Renal cortical epithelial cell (primary cell): Measurements from ENCODE around the gene SPAST. TPM values are rescaled to one million over a fixed set of nuclear protein-coding genes. Genes with fewer than 3 reads are reported as not detected.
A peak's percentile ranks its signal among the peaks of the same experiment; 100 is the strongest.
"Not testable (repeated sequence)": the region's sequence is repeated elsewhere in the genome, so short reads cannot be mapped to it uniquely, and the experiment has no call there.

Source experiments
- DNase-seq: peaks from one replicate; pipeline ENCODE4 v3.0.0-alpha.2; 2011; ENCODE audit warnings: low read depth
- total RNA-seq: library from RNA; depleted of rRNA; stranded (reverse); fragments of >200 nt; gene quantifications from 2 replicates; pipeline ENCODE4 v1.2.3, GENCODE V29; 2014

Gene SPAST
- total RNA-seq: 25.4 and 33.1 TPM in 2 replicates

- DNase-seq: peak; percentile 89
Observed at GRCh38 chr2:32063310-32064020, at the start of gene SPAST. Gene SPAST (plus strand): TSS chr2:32063556. CDS start chr2:32063832, 276 bp downstream.

GRCh38 chr2:32018789-32019482, 44.4 kb upstream of the SPAST start:
- DNase-seq: peak; percentile 54

DNA sequence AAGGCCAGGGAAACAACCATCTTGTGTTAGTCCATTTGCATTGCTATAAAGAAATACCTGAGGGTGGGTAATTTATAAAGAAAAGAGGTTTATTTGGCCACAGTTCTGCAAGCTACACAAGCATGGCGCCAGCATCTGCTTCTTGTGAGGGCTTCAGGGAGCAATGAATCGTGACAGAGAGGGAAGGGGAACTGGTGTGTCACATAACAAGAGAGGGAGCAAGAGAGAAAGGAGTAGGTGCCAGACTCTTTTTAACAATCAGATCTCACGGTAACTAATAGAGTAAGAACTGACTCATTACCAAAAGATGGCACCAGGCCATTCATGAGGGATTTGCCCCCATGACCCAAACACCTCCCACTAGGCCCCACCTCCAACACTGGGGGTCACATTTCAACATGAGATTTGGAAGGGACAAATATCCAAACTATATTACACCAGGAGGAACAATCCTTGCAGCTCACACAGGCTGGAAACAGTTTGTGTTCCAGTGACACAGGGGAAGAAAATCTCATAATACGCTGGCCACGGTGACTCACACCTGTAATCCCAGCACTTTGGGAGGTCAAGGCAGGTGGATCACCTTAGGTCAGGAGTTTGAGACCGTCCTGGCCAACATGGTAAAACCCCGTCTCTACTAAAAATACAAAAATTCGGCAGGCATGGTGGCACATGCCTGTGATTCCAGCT, 29.0 kb upstream of the SPAST start:
- DNase-seq: peak; percentile 70

DNA sequence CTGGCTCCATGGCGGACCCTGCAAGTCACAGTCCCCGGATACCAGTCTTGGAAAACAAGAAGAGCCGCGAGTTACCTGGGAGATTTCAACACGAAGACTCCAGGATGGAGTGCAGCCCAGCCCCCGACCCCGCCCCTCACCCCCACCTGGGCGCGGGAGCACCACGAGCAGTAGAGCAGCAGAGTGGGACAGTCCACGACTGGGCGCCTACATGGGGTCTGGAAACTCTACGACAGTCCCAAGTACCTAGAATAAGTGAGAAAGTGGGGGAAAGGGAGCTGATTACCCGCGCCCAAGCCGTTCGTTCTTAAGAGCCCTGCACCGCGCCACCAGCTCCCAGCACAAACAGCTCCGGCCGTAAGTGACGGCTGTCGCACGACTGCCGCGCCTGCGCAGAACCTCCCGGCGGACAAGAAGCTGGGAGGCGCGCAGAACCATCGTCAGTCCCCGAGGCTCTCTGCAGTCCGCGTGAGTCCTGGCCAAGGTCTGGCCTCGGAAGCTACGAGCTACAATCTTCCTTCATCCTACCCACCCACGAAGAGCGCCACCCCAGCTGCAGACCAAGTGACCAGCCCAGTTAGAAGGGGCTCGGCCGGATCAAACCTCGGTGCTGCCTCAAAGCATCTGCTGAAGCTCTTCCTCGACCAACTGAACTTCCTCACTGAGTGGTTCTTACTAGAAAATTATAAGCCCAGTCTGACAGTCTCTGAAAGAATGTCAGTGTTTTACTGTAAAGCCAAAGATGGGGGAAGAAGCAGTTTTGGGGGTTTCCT, 23.7 kb upstream of the SPAST start, which contains the start of gene DPY30:
DPY30 (minus strand) TSS at position 359 of the 773 bp plus-strand sequence; CDS start at position 10, 349 bp downstream.
- peak; percentile 84 for DNase-seq

GRCh38 chr2:32043561-32043960, 19.8 kb upstream of the SPAST start:
- no peak for DNase-seq

GRCh38 chr2:32051836-32052439, 11.4 kb upstream of the SPAST start:
- no peak for DNase-seq

- not testable (repeated sequence) for DNase-seq
Observed at GRCh38 chr2:32054583-32054982, 8.8 kb upstream of the SPAST start.

GRCh38 chr2:32058130-32058529, 5.2 kb upstream of the SPAST start:
- DNase-seq: peak; percentile 9

DNA sequence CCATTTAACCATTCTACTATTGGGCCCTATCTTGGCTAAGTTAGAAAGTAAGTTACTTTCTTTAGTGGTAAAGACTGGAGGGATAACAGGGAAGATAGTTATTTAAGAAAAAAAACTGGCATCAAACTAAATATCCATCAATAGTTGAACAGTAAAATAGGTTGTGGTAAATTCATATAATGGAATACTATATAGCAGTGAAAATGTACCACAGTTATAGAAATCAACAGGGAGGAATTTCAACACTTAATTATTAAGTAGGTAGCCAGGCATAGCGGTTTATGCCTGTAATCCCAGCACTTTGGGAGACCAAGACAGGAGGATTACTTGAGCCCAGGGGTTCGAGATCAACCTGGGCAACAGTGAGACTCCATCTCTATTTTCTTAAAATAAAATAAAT, 3.1 kb upstream of the SPAST start:
- DNase-seq: no peak

GRCh38 chr2:32061430-32061829, 1.9 kb upstream of the SPAST start:
- no peak for DNase-seq

DNA sequence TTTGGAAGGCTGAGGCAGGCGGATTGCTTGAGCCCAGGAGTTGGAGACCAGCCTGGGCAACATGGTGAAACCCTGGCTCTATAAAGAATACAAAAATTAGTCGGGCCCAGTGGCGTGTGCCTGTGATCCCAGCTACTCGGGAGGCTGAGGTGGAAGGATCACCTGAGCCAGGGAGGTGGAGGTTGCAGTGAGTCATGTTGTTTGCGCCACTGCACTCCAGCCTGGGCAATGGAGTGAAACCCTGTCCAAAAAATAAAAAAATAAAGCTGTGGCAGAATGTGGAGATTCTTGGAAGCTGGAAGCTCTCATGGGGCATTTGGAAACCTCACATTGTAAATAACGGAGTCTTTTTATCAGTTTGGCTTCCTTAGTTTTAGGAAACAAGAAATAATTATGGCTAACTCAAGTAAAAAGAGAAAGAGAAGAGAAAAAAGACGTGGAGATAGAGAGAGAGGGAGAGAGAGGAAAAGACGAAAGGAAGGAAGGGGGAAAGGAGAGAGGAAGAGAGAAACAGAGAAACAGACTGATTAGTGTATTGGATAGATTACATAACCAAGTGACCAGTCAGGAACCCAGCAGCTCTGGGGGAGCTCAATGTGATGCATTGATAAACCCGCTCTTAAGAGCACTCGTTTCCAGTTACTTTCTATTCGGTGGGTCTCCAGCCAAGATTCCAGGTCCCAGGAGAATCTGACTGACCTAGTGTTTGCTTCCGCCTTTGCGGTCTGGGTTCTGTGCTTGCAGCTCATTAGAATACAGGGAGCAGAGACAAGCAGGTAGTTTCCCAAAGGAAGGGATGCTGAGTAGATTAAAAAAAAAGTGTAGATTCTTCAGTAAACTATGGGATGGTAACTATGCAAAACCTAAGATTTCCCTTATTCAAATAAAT, 1.1 kb upstream of the SPAST start:
- DNase-seq: peak; percentile 66

DNA sequence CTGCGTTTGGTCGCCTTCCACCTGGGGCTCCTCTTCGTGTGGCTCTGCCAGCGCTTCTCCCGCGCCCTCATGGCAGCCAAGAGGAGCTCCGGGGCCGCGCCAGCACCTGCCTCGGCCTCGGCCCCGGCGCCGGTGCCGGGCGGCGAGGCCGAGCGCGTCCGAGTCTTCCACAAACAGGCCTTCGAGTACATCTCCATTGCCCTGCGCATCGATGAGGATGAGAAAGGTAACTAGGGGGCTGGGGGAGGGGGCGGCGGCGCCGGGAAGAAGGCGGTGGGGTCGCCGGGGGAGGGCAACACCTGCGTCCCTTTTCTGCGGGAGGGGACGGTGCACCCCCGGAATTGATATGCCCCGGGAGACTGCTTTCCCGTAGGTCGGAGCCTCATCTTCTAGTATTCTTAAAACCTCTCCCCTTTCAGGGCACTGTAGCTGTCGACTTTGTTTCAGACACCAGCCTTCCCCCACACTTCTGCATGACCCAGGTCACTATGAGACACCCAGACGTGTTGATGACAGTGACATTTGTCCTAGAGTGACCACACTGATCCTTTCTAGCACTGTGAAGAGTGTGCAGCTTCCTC, 755 bp downstream of the SPAST start:
- DNase-seq: no peak

GRCh38 chr2:32064713-32065112, 1.4 kb downstream of the SPAST start:
- DNase-seq: no peak

GRCh38 chr2:32067549-32067948, 4.2 kb downstream of the SPAST start:
- no peak for DNase-seq

DNA sequence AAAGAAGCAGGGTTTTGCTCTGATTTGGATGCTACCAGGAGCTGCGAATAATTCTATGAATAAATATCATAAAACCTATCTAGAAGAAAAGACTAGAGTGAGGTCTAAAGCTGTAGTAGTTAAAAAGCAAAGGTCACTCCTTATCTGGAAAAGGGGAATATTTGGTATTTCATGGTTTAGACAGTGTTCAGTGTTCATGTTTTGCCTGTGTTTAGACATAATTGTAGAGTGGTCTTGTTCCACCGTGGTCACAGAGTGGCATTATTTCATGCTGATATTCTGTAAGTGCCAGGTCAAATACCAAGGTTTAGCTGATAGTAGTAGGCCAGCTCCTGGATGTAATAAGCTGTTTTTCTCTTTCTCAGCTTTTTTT, 10.8 kb downstream of the SPAST start:
- no peak for DNase-seq

DNA sequence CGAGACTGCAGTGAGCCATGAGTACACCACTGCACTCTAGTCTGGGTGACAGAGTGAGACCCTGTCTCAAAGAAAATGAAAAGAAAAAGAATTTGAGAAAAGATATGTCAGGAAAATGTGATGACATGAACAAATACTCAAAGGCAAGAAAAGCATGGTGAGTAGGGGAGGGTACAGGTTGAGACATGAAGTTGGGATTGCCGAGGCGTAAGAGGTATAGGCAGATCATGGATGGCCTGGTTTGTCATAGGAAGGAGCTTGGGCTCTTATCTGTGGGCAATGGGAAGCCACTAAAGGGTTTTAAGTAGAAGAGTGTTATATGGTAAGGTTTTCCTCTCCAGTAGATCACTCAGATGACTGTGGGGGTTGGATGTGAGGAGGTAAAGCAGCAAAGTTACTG, 32.3 kb downstream of the SPAST start:
- DNase-seq: no peak

DNA sequence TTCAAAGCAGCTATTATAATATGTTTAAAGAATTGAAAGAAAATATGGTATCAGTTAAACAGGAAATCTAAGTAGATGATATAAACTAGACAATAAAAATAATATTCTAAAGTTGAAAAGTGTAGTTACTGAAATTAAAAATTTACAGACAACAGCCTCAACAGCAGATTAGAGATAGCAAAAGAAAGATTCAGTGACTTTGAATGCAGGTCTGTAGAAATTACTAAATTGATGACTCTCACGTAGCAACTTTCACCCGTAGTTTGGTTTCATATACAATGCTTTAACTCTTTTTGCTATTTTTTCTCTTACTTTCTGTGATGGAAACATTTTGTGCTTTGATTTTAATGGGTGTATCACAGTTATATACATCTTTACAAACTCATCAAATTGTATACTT, 44.8 kb downstream of the SPAST start:
- no peak for DNase-seq

- DNase-seq: no peak
Observed at GRCh38 chr2:32118055-32118454, 54.7 kb downstream of the SPAST start.

DNA sequence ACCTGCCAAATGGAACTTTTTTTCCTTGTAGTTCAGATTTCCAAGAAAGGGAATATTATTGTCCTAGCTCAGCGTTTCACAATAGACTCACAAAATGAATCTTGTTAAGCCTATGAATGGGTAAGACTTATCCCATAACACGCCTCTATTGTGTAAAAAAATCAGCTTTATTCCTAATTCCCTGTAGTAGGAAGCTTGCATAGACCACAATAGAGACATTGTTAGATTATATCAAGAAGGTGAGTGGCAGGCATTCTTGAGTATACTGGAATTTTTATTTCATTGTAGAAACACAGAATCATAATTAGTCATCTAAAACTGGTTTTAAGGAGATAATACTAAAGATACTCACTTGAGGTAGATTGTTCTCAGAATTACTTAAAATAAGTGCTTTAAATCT, 55.8 kb downstream of the SPAST start:
- DNase-seq: no peak

DNA sequence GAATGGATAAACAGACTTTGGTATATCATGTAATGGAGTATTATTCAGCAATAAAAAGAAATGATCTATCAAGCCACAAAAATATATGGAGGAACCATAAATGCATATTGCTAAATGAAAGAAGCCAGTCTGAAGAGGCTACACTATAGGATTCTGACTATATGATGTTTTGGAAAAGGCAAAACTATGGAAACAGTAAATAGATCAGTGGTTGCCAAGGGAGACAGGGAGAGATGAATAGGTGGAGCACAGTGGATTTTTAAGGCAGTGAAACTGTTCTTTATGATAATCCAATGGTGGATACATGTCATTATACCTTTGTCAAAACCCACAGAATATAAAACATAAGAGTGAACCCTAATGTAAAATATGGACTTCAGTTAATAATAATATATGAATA, 61.3 kb downstream of the SPAST start:
- no peak for DNase-seq
